ENCODE measurements around the gene AFF3. TPM values are rescaled to one million over a fixed set of nuclear protein-coding genes. Genes with fewer than 3 reads are reported as not detected.

The AFF3 gene
- total RNA-seq, 2 donors from 2014 or later, result 4.7 to 10.6 TPM

DNA sequence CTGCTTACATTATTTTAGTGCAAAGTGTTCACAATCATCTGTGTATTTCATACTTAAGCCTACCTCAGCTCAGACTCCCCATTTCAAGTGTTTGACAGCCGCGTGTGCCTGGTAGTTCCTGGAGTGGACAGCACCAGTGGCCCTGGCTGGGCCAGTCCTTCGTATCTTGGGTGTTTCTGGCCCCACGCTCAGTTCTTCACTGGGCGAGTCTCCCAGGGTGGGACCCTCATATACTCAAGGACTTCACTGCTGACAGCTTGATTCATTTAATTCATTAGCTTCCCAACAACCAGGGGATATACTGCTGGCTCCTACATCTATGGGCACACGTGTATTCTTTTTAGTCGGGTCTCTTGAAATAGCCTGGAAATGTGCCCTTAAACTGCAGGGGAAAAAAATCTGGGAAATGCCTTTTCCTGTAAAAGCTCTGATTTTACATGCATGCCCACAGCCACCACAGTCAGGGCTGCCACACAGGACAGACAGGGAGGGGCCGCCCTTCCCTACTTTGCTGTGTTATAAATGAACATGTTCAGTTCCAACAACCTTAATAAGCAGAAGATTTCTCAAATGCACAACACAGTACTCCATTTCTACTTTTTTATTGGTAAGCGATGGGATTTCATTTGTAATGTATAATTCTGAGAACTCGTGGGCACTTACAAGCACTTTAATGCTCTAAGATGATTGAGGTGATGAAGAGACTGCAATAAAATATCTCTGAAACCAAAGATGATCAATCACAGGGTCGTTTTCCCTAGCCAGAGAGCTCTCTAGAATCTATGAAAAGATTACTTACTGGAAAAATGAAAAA lies 447.1 kb downstream of the AFF3 start:
- ATAC-seq (no peak), DNase-seq (no peak)
- intact Hi-C loops (cut with DNase I, micrococcal nuclease), result no loop called here

DNA sequence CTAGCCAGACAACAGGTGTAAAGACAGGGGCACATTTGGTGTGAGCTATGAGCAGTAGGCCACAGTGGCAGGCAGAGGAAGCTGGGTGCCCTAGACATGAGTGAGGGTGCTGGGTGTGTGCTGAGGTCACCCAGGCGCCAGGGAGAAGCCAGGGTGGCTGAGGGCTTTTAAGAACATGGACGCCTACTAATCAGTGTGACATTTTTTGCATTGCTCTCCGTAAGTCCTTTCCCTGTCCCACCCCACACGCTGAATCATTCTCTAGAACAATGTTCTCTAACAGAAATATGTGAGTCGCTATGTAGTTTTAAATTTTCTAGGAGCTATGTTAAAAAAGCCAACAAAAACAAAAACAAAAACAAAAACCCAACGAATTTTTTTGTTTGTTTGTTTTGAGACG lies 448.1 kb downstream of the AFF3 start:
- DNase-seq, result no peak
- intact Hi-C loops (cut with DNase I, micrococcal nuclease), result no loop called here
- no peak for ATAC-seq

DNA sequence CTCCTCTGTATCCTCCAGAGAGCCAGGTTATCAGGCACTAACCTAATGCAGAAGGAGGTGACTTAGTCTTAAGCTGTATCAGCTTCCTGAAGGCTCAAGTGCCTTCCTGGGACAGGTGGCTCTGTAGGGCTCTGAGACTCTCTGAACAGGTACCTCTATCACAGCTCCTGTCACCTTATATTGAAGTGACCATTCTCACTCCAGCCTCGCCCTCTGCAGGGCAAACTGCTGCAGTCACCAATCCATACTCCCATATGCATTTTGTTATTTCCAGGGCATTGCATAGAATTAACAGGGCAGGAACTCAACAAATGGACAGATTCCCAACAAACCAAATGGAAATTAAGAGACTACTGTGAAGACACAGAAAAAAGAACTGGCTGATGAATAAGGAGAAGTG lies 449.6 kb downstream of the AFF3 start:
- no peak for ATAC-seq
- no peak for DNase-seq
- intact Hi-C loops (cut with DNase I, micrococcal nuclease), result no loop called here

DNA sequence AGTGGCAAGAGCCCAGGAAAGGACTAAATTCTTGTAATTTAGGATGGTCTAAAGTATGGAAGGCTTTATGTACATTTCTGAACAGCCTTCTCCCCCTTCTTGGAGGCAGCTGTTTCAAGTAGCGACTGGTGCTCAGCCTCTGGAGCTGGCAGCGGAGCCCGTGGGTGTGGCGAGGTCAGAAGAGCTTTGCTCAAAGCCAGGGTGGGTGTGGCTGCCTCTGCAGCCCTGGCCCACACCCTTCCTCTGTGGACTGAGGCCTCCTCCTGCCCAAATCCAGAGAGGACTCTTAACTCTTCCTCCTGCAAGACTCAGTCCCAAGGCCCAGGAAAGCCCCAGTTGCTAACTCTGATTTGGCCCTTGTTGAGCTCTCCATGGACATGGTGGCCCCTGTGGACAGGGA lies 450.5 kb downstream of the AFF3 start:
- ATAC-seq (peak; percentile 54), DNase-seq (peak in 1 of 2 donors; percentile 18)
- intact Hi-C loops (cut with DNase I, micrococcal nuclease), result no loop called here

DNA sequence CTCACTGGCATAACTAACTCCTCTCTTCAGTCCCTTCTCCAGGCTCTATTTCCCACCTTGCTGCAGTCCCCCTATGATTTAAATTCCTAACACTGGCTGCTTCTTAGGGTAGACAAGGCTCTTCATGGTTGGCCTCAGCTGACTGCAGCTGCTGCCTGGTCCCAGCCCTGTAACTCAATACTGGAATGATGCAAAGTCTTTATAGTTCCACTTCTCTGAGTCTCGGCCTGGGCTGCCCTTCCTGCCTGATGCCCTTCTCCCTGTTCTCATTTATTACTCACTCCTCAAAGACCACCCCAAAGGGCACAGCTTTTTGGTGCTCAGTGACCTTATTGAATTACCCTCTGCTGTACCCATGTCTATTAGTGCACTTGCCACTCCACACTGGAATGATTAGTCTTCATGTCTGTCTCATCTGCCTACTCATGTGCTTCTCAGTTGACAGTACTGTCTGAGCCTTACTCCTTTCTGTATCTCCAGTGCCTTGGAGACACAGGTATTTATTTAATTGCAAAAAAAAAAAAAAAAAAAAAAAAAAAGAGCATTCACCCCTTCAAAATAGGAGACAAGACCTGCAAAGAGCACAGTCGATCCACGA lies 453.1 kb downstream of the AFF3 start:
- ATAC-seq, result no peak
- DNase-seq, result no peak
- intact Hi-C loops (cut with DNase I, micrococcal nuclease), result no loop called here

DNA sequence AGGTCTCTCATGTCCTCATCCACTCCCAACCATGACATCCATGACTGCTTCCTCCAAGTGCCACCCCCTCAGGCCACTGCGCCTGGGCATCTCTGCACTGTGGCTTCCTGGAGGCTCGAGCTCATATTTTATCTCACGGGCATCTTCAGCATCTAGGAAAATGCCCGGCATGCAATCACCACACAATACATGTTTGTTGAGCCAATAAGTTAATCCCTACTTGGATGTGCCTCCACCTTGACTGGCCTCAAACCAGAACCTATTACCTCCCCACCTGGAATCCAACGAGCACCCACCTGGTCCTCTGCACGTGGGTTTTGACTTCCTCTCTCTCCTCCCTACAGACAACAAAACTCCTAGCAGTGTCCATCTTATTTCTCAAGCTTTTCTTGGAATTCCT lies 453.7 kb downstream of the AFF3 start:
- intact Hi-C loops (cut with DNase I, micrococcal nuclease), result no loop called here
- DNase-seq (no peak), ATAC-seq (no peak)

DNA sequence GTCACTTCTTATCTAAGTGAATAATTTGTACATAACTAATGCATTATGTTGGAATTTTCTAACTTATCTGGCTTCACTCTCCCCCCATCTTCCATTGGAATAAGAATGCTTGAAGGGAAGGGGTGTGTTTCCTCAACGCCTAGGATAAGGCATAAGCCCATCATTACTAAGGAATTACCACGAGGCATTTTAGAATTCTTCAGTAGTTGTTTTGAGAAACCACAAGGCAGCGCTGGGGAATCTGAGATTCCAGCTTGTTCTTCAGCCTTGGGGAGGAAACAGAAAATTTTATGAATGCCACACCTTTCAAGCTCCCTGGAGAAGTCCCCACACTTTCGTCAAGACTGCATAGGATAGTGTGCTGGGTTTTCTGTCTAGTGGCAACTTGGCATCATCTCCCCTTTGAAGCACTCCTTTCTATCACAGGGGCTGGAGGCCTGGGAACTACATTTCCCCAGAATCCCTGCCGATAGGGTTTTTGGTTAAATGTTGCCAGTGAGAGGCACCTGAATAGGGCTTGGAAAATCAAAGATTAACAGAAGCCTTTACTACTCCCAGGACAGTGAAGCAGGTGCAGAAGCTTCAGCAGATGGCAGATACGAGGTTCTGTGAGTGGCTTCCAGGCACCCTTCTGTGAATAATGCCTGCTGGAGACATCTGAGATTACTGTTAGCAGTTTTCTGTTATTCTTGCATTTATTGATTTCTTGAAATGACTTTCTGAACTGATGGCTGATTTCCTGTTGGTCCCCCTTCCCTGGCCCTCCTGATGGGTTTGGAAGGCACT lies 459.9 kb downstream of the AFF3 start:
- intact Hi-C loops (cut with DNase I, micrococcal nuclease), result no loop called here
- ATAC-seq, result no peak

DNA sequence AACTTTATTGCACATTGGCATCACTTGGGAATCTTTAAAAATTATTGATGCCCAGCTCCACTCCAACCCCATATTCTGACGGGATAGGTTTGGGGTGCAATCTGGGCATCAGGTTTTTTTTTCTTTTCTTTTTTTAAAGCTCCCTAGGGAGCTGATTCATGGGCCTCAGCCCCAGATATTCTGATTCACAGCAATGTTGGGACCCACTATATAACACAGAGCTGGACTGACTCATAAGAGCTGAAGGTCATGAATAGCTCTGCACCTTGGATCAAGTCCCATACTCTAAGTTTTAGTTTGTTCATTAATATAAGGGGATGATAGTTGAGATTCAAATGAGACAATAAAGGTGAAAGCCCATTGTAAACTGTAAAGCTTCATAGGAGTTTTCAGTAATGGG lies 461.4 kb downstream of the AFF3 start:
- intact Hi-C loops (cut with DNase I, micrococcal nuclease), result no loop called here
- DNase-seq, result no peak
- no peak for ATAC-seq

More for the DNA sequence above, 459.9 kb downstream of the AFF3 start:
- DNase-seq, result no peak

DNA sequence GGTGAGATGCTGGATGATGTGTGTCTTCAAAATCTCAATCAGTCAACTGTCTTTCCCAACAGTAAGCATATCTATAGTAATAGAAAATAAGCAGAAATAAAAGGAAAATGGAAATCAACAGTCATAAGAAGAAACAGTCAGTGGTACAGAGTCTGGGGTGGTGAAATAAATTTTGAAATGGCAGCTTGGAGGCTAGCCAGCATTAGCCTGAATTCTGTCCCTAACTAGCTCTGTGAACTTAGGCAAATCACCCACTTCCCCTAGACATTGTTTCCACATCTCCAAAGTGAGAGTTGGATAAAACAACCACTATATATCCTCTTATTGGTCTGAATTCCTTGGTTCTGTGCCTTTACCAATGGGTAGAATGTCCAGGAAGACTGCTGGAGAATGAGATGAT lies 462.9 kb downstream of the AFF3 start:
- no peak for DNase-seq
- intact Hi-C loops (cut with DNase I, micrococcal nuclease), result no loop called here
- ATAC-seq, result no peak

DNA sequence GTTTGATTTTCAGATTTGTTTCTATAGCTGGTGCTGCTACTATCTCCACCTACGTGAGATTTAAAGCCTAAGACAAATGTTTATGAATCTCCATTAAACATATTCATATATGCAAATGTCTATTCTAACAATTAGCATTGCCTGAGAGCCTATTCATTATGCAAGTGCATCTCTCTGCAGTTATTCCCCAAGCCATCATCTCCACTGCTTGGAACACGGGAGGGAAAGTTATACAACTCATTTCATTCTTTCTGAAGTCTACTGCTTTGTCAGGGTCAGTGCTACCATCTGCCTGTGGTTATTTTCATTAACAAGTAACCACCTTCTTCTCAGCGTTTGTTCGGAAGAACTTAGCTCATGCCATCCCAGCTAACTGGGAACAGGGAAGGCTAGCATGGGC lies 463.8 kb downstream of the AFF3 start:
- DNase-seq, result no peak
- ATAC-seq, result no peak
- intact Hi-C loops (cut with DNase I, micrococcal nuclease), result no loop called here

DNA sequence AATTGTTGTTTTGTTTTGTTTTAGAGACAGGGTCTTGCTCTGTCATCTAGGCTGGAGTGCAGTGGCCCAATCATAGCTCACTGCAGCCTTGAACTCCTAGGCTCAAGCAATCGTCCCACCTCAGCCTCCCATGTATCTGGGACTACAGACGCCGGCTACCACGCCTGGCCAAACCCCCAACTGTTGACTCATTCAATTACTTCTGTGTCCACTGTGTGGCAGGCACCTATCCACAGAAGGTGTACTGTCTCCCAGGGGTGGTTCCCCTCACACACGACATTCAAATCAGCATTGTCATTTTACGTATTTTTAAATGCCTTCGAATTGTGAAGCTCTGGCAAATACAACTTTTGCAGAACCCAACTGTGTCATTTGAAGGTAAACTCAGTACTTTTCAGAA lies 464.6 kb downstream of the AFF3 start:
- intact Hi-C loops (cut with DNase I, micrococcal nuclease), result no loop called here
- ATAC-seq, result no peak
- DNase-seq, result no peak

DNA sequence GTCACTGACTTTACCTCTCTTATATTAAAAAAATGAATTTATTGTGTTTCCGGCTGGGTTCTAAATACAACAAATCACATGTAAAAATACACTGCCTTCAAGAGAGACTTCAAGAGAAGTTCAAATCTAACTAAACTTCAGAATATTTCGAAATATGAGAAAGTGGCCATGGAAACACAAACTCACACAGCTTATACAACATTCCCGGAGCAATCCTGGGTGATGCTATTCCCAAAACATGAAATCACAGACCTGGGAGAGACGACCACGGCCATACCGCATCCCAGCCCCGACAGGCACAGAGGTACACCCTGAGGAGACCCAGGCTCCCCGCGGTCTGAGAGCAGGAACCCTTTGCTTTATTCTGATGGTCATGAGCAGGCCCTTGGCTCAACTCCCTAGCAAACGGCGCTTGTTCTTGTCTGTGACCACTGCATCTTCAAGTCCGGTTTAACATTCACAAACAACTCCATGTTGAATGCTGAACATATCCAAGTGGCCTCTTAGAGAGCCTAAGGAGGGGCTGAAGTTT lies 467.2 kb downstream of the AFF3 start:
- no peak for DNase-seq
- no peak for ATAC-seq
- intact Hi-C loops (cut with DNase I, micrococcal nuclease), result no loop called here

DNA sequence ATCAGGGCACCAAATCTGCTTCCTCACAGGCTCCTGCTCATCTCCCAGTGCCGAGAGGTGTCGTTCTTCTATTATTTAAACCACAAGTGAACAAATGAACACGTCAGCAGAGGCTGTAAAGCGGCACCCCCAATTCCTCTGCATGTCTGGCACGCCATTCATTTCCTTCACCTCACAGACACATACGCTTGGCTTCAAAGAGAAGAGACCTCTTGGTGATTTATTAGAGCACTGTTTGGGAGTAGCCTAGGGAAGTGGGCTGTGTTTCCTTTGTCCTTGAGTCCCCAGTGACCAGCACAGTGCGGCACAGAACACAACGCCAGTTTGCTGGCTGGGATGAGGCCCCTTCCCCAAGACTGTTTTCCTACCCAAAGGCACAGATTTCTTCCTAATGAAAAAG lies 468.3 kb downstream of the AFF3 start:
- intact Hi-C loops (cut with DNase I, micrococcal nuclease), result no loop called here
- DNase-seq, result no peak
- no peak for ATAC-seq

DNA sequence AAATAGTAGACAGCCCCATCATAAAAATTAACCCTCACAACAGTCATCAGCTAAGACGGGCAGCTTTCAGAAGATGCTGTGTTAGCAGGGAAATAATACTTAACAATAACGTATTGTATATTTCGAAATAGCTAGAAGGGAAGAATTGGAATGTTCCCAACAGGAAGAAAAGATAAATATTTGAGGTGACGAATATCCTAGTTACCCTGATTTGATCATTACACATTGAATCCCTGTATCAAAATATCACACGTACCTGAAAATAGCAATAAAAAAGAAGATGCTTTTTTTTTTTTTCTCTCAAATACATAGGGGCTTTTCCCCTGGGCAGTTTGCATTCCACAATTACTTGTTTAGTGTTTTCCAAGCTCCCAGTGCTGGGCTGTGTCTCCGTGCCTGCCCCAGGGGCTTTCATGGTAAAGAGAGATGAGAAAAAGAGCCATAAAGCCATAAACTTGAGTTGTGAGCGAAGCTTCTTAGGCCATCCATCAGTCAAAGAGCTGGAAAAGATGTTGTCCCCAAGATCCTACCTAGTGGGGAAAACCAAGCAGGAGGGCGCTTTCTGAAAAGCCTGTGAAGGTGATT lies 469.5 kb downstream of the AFF3 start:
- ATAC-seq (no peak), DNase-seq (no peak)
- intact Hi-C loops (cut with DNase I, micrococcal nuclease), result no loop called here

DNA sequence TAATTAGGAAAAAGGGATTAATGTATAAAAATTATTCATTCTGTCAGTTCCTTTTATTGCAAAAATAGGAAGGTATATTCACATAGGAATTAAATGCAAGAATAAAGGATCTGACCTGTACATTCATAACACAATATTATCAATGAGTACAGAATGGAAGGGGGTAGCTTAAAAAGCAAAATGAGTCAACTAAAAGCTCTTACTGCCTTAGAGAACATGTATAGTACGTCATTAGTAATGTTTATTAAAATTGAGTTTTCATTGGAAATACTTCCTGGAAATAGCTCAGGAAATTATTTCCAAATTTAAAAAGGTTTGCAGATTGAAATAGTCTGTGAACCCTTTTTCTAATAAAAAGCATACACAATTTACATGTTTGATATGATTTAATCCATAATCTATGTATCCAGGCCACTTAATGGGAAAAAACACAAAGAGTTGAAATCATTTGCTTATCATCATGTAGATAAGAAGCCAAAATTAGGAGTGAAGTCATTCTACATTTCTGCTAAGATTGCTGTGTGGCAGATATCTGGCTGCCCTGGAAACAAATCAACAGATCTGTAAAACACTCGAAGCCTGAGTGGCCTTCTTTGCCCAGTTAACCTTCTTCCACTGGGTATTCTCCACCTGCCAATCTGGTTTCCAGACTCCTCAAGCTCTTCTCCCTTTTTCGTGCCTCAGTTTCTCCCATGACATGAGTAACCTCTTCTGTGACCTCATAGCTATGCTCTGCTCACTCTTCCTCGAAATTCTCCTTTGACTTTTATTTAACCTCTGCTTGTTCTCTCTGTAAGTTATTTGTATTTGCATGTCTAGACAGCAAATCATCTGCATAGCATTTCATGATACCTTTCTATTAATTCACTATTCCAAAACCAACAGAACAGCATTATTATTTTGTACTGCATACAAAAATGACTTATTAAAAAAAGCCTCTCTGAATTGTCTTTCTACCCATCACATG lies 471.3 kb downstream of the AFF3 start:
- no peak for DNase-seq
- no peak for ATAC-seq
- intact Hi-C loops (cut with DNase I, micrococcal nuclease), result no loop called here

DNA sequence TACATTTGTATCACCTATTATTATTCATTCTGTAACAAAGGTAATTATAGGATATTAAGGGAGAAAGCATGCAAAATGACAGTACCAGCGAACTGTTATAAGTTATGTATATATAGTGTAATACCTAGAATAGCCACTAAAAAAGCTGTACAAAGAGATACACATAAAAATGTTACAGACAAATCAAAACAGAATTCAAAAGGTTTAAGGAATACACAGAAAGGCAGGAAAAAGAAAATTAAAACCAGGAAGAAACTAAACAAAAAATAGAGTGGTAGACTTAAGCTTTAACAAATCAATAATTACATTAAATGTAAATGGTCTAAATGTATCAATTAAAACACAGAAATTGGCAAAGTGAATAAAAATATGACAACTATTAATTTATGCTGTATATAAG lies 476.1 kb downstream of the AFF3 start:
- ATAC-seq, result no peak
- intact Hi-C loops (cut with DNase I, micrococcal nuclease), result no loop called here
- no peak for DNase-seq

DNA sequence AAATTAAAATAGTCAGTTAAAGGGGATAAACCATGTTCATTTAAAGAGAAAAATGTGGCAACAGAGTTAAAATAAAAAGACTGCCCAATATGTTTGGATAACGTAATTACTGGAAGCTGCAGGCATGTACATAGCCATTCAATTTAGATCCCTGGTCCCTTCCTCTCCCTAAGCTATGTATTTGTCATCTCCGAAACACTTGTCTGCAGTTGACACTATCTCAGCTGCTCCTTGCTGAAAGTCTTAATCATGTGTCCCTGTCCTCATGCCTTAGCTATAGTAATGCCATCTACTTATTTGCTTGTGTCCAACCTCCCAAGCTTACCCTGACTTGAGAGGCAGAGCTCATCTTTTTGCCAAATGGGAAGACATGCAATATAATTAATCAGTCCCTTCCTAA lies 478.7 kb downstream of the AFF3 start:
- ATAC-seq, result no peak
- no peak for DNase-seq
- intact Hi-C loops (cut with DNase I, micrococcal nuclease), result no loop called here

DNA sequence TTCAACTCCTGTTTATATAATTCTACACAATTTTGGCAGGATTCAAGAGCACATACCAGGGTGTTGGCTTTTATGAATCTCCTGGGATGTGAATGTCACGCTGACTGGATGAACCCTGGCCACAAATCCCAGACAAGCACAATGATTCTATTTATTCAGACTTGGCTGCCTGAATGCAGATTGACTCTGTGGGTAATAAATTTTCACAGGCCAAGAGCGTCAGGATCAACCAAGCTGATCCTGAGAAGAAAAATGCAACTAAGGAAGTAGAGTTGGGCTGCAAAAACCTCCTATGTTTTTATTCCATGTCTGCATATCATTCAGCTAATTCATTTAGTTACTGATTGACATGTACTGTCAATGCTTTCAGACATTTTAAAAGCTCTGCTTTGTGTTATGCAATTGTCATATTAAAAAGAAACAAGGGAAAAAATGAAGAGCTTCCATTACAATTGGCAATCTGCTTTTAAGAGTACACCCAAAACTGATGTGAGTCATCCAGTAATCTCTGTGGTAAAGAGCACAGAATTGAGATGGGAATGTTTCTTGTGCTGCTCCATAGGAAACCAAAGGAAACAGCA lies 479.5 kb downstream of the AFF3 start:
- intact Hi-C loops (cut with DNase I, micrococcal nuclease), result no loop called here
- ATAC-seq, result peak; percentile 88
- peak in 1 of 2 donors; percentile 33 for DNase-seq

Measured in left colon (tissue), 2 donors.